ENCODE measurements around the gene SOX5. TPM values are rescaled to one million over a fixed set of nuclear protein-coding genes. Genes with fewer than 3 reads are reported as not detected.

The SOX5 gene
- total RNA-seq, 1 donor from 2014 or later: 0.17 TPM

DNA sequence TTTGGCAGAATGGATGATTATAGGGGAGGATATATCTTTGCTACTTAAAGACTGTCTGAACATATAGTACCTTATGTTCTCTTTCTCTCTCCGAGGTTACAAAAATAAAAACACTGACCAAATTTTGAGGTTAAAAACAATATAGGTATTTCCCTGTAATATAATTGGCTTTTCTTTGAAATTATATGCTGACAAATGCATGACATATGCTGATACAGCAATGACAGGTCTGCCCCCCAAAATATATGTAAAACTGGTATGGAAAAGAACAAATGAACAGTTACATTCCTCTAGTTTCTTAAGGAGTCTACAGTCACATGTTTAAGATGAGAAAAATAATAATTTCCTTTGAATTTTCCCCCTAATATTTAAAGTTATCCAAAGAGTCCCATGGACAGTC lies 405.7 kb downstream of the SOX5 start:
- TF ChIP-seq, protein P1, sequence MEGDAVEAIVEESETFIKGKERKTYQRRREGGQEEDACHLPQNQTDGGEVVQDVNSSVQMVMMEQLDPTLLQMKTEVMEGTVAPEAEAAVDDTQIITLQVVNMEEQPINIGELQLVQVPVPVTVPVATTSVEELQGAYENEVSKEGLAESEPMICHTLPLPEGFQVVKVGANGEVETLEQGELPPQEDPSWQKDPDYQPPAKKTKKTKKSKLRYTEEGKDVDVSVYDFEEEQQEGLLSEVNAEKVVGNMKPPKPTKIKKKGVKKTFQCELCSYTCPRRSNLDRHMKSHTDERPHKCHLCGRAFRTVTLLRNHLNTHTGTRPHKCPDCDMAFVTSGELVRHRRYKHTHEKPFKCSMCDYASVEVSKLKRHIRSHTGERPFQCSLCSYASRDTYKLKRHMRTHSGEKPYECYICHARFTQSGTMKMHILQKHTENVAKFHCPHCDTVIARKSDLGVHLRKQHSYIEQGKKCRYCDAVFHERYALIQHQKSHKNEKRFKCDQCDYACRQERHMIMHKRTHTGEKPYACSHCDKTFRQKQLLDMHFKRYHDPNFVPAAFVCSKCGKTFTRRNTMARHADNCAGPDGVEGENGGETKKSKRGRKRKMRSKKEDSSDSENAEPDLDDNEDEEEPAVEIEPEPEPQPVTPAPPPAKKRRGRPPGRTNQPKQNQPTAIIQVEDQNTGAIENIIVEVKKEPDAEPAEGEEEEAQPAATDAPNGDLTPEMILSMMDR (conservative IDR thresholded peaks at IDR 0.05; ENCODE audit: low read depth, low read length): no peak

DNA sequence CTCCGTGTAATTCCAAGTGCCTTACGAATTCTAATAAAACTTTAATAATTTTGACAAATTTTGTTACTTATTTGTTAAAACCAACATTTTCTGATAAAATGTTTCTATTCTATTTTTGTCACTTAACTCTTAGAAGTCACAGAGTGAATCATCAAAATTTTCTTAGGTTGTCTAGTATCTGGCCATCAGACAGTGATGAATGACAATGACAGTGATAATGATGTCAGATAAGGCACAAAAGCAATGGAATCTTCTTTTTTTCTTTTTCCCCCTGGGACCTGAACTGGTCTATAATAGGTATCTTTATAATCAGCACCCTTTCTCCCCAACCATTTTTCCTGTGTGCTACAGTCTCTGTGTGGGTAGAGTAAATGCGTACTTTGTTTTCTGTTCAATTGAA lies 407.3 kb downstream of the SOX5 start:
- DNase-seq (ENCODE audit: low read depth): no peak
- TF ChIP-seq, protein P1 (conservative IDR thresholded peaks at IDR 0.05; ENCODE audit: low read depth, low read length): no peak
- no peak overlapping the region for H3K4me3 ChIP-seq (ENCODE audit: low read depth, low read length)

More for the DNA sequence above, 405.7 kb downstream of the SOX5 start:
- DNase-seq (ENCODE audit: low read depth): no peak
- no peak overlapping the region for H3K4me3 ChIP-seq (ENCODE audit: low read depth, low read length)

DNA sequence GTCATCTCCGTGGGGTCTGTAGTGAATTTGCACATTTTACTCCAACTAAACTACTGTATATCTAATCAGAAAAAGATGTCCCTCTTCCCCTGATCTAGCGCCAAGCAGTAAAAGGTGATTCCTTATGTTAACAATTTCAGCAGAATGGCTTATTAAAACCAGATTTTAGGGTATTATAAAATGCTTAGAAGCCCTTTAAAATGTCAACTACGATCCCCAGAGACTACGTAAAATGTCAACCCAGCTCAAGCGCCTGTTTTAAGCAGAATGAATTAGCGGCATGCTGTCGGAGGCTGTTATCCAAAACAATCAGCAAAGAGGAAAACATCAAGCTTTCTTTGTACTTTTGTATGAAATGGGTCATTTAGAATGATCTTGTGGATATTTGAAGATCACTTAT lies 408.9 kb downstream of the SOX5 start:
- H3K4me3 ChIP-seq (ENCODE audit: low read depth, low read length): no peak overlapping the region
- TF ChIP-seq, protein P1 (conservative IDR thresholded peaks at IDR 0.05; ENCODE audit: low read depth, low read length): no peak
- DNase-seq (ENCODE audit: low read depth): no peak

DNA sequence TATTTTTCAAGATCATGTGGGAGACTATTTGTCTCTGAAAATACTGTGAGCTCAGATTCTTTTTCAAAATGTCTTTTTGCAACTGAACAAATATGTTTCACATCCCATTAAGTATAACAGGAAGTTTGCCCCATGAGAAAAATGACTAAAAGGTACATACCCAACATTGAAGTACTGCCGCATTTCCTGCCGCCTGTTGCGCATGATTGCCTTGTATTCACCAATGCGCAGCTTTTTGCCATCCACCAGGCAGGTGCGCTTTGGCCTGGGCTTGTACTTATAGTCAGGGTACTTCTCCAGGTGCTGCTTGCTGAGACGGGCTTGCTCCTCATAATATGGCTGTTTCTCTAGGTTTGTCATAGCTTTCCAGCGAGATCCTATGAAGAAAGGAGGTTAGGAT lies 413.2 kb downstream of the SOX5 start:
- no peak overlapping the region for H3K4me3 ChIP-seq (ENCODE audit: low read depth, low read length)
- TF ChIP-seq, protein P1 (conservative IDR thresholded peaks at IDR 0.05; ENCODE audit: low read depth, low read length): no peak
- DNase-seq (ENCODE audit: low read depth): no peak

DNA sequence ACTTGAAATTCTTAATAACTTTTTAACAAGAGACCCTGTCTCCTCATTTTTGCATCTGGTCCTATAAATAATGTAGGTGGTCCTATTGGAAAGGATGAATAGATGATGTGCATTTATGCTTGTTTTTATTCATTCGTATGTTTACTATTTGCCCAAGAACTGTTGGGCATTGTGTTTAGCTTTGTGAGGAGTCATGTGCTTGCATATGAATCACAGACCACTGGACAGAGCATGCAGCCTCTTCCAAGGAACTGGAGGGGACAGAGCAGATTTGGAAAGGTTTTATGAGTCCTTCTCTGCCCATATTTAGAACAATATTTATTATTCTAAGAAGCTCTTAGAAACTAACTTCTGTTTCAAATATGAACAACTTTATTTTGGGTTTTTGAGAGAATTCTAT lies 414.0 kb downstream of the SOX5 start:
- DNase-seq (ENCODE audit: low read depth): no peak
- TF ChIP-seq, protein P1 (conservative IDR thresholded peaks at IDR 0.05; ENCODE audit: low read depth, low read length): no peak
- no peak overlapping the region for H3K4me3 ChIP-seq (ENCODE audit: low read depth, low read length)

DNA sequence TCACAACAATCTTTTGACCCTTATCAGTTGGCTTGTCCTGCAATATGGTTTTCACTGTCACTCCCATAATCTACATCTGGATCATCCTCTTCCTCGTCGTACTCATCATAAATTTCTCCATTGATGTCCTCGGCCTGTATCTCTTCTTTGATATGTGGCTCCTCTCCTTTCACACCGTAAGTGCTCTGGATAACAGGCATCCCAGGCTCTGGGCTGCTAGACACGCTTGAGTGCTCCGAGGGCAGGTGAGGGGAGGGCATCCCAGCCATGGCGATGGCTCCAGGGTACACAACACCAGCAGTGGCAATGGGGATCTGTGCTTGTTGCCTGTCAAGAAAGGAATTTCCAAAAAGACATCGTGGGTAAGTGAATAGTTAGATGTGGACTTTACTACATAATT lies 415.3 kb downstream of the SOX5 start:
- no peak for DNase-seq (ENCODE audit: low read depth)
- no peak overlapping the region for H3K4me3 ChIP-seq (ENCODE audit: low read depth, low read length)
- TF ChIP-seq, protein P1 (conservative IDR thresholded peaks at IDR 0.05; ENCODE audit: low read depth, low read length): no peak

DNA sequence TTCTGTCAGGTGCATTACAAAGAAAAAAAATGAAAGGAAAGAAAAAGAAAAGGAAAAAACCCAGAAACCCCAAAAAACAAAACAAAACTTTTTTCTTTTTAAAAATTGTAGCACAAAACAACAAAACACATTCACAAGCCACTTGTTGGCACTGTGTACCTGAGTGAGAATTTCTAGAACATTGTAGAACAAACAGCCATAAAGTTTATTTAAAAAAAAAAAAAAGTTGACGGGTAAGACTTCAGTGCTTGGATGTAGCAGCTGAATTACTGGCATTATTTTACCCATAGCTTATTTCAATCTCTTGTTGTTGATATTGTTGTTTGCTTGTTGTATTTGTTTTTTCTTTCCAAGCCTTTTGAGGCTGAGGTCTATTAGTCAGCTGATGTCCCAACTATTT lies 415.8 kb downstream of the SOX5 start:
- no peak for DNase-seq (ENCODE audit: low read depth)
- H3K4me3 ChIP-seq (ENCODE audit: low read depth, low read length): no peak overlapping the region
- TF ChIP-seq, protein P1 (conservative IDR thresholded peaks at IDR 0.05; ENCODE audit: low read depth, low read length): no peak
